ENCODE results near the gene SAPCD2. TPM values are rescaled to one million over a fixed set of nuclear protein-coding genes. Genes with fewer than 3 reads are reported as not detected.

SAPCD2 gene
- total RNA-seq, 2 donors from 2014 or later, result 20.8 to 24.9 TPM

DNA sequence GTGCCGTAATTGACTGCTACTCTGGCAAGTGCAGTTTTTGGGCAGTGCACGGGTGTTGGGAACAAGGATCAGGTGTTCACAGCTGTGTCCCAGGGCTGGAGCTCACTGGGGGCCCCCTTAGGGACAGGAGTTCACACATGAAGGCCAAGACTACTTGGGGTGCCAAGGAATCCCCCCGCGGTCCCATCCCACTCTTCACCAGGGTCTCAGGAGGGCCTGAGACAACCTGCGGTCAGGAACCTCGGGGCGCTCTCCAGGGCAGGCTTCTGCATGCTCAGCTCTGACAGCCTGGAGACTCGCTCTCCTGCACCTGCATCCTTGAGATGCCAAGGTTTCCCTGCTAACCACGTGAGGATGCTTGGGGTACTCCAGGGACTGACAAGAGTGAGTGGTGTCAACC lies 14.2 kb upstream of the SAPCD2 start:
- Histone ChIP-seq H3K36me3 (ENCODE audit: control insufficient read depth, insufficient read depth, low read length) (peaks cover 11% of the 10 kb centered on the region), H3K9me3 (ENCODE audit: control insufficient read depth, low read length) (no peaks in the 10 kb centered on the region), H3K4me1 (ENCODE audit: control insufficient read depth, insufficient read depth, low read length) (no peaks in the 10 kb centered on the region), H3K4me3 (ENCODE audit: low read length) (no peak overlapping the region), H3K9ac (ENCODE audit: extremely low read depth, low read length, poor library complexity, severe bottlenecking) (no peak overlapping the region), H3K27me3 (ENCODE audit: control insufficient read depth, insufficient read depth, low read length, poor library complexity, severe bottlenecking) (peaks cover 7% of the 10 kb centered on the region), H3K27ac (ENCODE audit: low read depth, low read length) (no peak overlapping the region)
- no peak overlapping the region for H3K4me3 Mint-ChIP-seq
- TF ChIP-seq, protein P1, sequence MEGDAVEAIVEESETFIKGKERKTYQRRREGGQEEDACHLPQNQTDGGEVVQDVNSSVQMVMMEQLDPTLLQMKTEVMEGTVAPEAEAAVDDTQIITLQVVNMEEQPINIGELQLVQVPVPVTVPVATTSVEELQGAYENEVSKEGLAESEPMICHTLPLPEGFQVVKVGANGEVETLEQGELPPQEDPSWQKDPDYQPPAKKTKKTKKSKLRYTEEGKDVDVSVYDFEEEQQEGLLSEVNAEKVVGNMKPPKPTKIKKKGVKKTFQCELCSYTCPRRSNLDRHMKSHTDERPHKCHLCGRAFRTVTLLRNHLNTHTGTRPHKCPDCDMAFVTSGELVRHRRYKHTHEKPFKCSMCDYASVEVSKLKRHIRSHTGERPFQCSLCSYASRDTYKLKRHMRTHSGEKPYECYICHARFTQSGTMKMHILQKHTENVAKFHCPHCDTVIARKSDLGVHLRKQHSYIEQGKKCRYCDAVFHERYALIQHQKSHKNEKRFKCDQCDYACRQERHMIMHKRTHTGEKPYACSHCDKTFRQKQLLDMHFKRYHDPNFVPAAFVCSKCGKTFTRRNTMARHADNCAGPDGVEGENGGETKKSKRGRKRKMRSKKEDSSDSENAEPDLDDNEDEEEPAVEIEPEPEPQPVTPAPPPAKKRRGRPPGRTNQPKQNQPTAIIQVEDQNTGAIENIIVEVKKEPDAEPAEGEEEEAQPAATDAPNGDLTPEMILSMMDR (conservative IDR thresholded peaks at IDR 0.05), result no peak
- no peak for DNase-seq
- H3K27ac Mint-ChIP-seq, result no peak overlapping the region
- no peaks in the 10 kb centered on the region for H3K9me3 Mint-ChIP-seq
- peaks cover 11% of the 10 kb centered on the region for H3K36me3 Mint-ChIP-seq (ENCODE audit: low read depth)
- WGBS, 2 experiments (ENCODE audit: insufficient coverage in 1 of 2, insufficient read length in 1 of 2), result 81 to 84% methylated on average over 9 of the region's 9 CpGs
- H3K4me1 Mint-ChIP-seq, result peaks cover 10% of the 10 kb centered on the region
- peaks cover 10% of the 10 kb centered on the region for H3K27me3 Mint-ChIP-seq (ENCODE audit: insufficient read depth)

DNA sequence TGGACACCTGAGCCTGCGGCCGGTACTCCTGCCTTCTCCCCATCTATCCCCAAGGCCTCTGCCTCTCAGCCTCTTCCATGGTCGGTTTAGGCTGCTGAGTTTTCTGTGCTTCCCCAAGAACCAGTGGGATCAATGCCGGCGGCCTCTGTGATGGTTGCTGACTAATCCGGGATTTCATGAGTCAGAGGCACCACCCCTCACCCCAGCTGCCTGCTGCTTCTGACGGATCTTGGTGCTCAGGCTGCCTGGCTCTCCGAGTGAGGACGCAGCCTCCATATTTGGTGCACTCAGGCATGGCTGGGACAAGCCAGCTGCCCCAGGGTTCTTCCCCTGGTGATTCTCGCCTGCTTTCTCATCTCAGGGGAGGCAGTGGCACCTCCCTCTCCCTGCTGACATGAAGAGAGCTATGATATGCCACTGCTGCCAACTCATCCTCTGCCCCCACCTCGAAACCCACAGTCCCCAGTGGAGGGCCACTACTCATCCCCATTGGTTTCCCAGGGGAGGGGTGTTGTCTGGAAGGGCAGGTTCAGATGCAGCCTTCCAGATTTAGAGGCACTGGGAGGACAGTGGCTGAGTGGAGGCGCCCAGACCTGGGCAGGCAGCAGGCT lies 13.1 kb upstream of the SAPCD2 start:
- H3K27ac ChIP-seq (ENCODE audit: low read depth, low read length), result no peak overlapping the region
- no peak overlapping the region for H3K9ac ChIP-seq (ENCODE audit: extremely low read depth, low read length, poor library complexity, severe bottlenecking)
- H3K27me3 Mint-ChIP-seq (ENCODE audit: insufficient read depth), result peaks cover 16% of the 10 kb centered on the region
- WGBS, 2 experiments (ENCODE audit: insufficient coverage in 1 of 2, insufficient read length in 1 of 2), result 61 to 70% methylated on average over 11 to 12 of the region's 12 CpGs
- H3K4me1 ChIP-seq (ENCODE audit: control insufficient read depth, insufficient read depth, low read length), result no peaks in the 10 kb centered on the region
- TF ChIP-seq, protein P1 (conservative IDR thresholded peaks at IDR 0.05), result no peak
- H3K36me3 ChIP-seq (ENCODE audit: control insufficient read depth, insufficient read depth, low read length), result peaks cover under 1% of the 10 kb centered on the region
- H3K27ac Mint-ChIP-seq, result no peak overlapping the region
- no peak overlapping the region for H3K4me3 ChIP-seq (ENCODE audit: low read length)
- H3K4me3 Mint-ChIP-seq, result no peak overlapping the region
- no peaks in the 10 kb centered on the region for H3K9me3 ChIP-seq (ENCODE audit: control insufficient read depth, low read length)
- peak; percentile 80 for DNase-seq
- H3K9me3 Mint-ChIP-seq, result no peaks in the 10 kb centered on the region
- H3K4me1 Mint-ChIP-seq, result peaks cover 10% of the 10 kb centered on the region
- H3K27me3 ChIP-seq (ENCODE audit: control insufficient read depth, insufficient read depth, low read length, poor library complexity, severe bottlenecking), result peaks cover 17% of the 10 kb centered on the region
- H3K36me3 Mint-ChIP-seq (ENCODE audit: low read depth), result peaks cover 2% of the 10 kb centered on the region

- Histone ChIP-seq H3K27ac (ENCODE audit: low read depth, low read length) (no peak overlapping the region), H3K9ac (ENCODE audit: extremely low read depth, low read length, poor library complexity, severe bottlenecking) (no peak overlapping the region), H3K9me3 (ENCODE audit: control insufficient read depth, low read length) (no peaks in the 10 kb centered on the region), H3K36me3 (ENCODE audit: control insufficient read depth, insufficient read depth, low read length) (no peaks in the 10 kb centered on the region), H3K4me3 (ENCODE audit: low read length) (no peak overlapping the region), H3K4me1 (ENCODE audit: control insufficient read depth, insufficient read depth, low read length) (no peaks in the 10 kb centered on the region), H3K27me3 (ENCODE audit: control insufficient read depth, insufficient read depth, low read length, poor library complexity, severe bottlenecking) (peaks cover 23% of the 10 kb centered on the region)
- Mint-ChIP-seq H3K27me3 (ENCODE audit: insufficient read depth) (peaks cover 22% of the 10 kb centered on the region), H3K9me3 (no peaks in the 10 kb centered on the region), H3K36me3 (ENCODE audit: low read depth) (no peaks in the 10 kb centered on the region), H3K4me1 (peaks cover 9% of the 10 kb centered on the region), H3K4me3 (no peak overlapping the region), H3K27ac (no peak overlapping the region)
- 91 to 97% methylated on average over 7 to 8 of the region's 8 CpGs for WGBS, 2 experiments (ENCODE audit: insufficient coverage in 1 of 2, insufficient read length in 1 of 2)
- TF ChIP-seq, protein P1 (conservative IDR thresholded peaks at IDR 0.05), result no peak
- DNase-seq, result no peak
Observed at GRCh38 chr9:137082925-137083290, 12.6 kb upstream of the SAPCD2 start.

Data from endodermal cell (in vitro differentiated cells).